Breast epithelium (tissue), 4 donors: ENCODE results near the gene GPR68. TPM values are rescaled to one million over a fixed set of nuclear protein-coding genes. Genes with fewer than 3 reads are reported as not detected.

Source experiments
- DNase-seq, 2 donors: peaks; one replicate each; pipeline ENCODE4 v3.0.0-alpha.2; 2019; ENCODE audit warnings: low spot score in 2 of 2
- H3K27ac ChIP-seq, 2 donors: fragments of 200-600 bp; sonication (generic) in 1 of 2; one replicate each; pipeline ENCODE4 v1.5.1; 2016 to 2019; ENCODE audit warnings: mild to moderate bottlenecking in 1 of 2
- H3K27me3 ChIP-seq, 2 donors: fragments of 200-600 bp; sonication (generic) in 1 of 2; one replicate each; pipeline versions ENCODE4 v1.5.1 to v1.6.0; 2017 to 2019; ENCODE audit warnings: control low read depth in 1 of 2, mild to moderate bottlenecking in 1 of 2
- H3K36me3 ChIP-seq: fragments of 200-600 bp; one replicate; pipeline ENCODE4 v1.5.1; 2019
- H3K4me1 ChIP-seq, 2 donors: fragments of 200-600 bp; sonication (generic); one replicate each; pipeline ENCODE4 v1.5.1; 2016 to 2019; ENCODE audit warnings: control low read depth in 1 of 2
- H3K4me3 ChIP-seq, 3 donors: fragments of 200-600 bp; sonication (generic); 1 replicate in 2 of 3; 2 replicates in 1 of 3; pipeline ENCODE4 v1.5.1; 2016 to 2019; ENCODE audit warnings: mild to moderate bottlenecking in 3 of 3, moderate library complexity in 2 of 3
- H3K9me3 ChIP-seq, 2 donors: fragments of 200-600 bp; sonication (generic) in 1 of 2; one replicate each; pipeline ENCODE4 v1.5.1; 2016 to 2019; ENCODE audit warnings: control low read depth in 1 of 2
- POLR2A ChIP-seq: fragments of 450-650 bp; IDR thresholded peaks from one replicate; pipeline ENCODE4 v1.6.1; 2016; ENCODE audit warnings: antibody characterized with exemption, mild to moderate bottlenecking, moderate library complexity
- POLR2AphosphoS5 ChIP-seq, 3 donors: sonication (generic); formaldehyde crosslinking; IDR thresholded peaks; one replicate each; pipeline ENCODE4 v1.6.1; 2017; ENCODE audit warnings: antibody characterized with exemption in 3 of 3
- intact Hi-C: fragments of 100-400 bp; cut with DNase I; formaldehyde crosslinking; loops from one replicate; pipeline ENCODE4 v1.15.1; 2023; ENCODE audit warnings: low total_unique reads
- total RNA-seq, 3 donors: library from RNA; depleted of rRNA; stranded (reverse); fragments of >200 nt; gene quantifications; one replicate each; pipeline ENCODE4 v1.1.0, GENCODE V29; 2016
- TF ChIP-seq, protein P1 (sequence below), 3 donors: fragments of 450-650 bp; IDR thresholded peaks; one replicate each; pipeline ENCODE4 v1.5.1; 2016 to 2017; ENCODE audit warnings: antibody characterized with exemption in 3 of 3, mild to moderate bottlenecking in 3 of 3, moderate library complexity in 3 of 3

Gene GPR68, protein sequence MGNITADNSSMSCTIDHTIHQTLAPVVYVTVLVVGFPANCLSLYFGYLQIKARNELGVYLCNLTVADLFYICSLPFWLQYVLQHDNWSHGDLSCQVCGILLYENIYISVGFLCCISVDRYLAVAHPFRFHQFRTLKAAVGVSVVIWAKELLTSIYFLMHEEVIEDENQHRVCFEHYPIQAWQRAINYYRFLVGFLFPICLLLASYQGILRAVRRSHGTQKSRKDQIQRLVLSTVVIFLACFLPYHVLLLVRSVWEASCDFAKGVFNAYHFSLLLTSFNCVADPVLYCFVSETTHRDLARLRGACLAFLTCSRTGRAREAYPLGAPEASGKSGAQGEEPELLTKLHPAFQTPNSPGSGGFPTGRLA
- under 1 TPM; 0.32 to 0.66 (median 0.59) TPM for total RNA-seq

DNA sequence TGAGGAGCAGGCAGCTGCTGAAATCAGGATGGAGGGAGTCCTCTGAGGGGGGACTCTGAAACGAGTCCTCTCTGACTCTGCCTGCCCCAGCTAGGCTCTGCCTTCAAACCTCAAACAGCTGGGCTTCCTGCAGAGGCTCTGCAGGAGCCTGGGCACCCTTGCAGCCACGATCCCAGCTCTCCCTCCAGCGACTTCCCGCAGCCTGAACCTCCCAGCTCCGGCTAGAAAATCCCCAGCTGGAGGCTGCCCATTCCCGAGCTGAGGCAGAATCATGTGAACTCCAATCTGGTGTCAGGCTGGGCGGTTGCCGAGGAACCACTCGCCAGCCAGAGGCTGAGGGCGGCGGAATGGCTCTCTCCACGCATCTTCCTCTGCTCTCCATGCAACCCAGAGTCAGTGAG is at the start of gene GPR68:
TSS of gene GPR68 (minus strand) at position 204 of the 401 bp plus-strand sequence. CDS start 9,654 bp downstream, outside the sequence.
- H3K4me3 ChIP-seq = peak within 1 kb of the TSS in 2 of 3 donors; percentile 7 to 22
- peaks cover 0 to 5% of the 10 kb centered on the region in 2 donors for H3K4me1 ChIP-seq
- TF ChIP-seq, protein P1, sequence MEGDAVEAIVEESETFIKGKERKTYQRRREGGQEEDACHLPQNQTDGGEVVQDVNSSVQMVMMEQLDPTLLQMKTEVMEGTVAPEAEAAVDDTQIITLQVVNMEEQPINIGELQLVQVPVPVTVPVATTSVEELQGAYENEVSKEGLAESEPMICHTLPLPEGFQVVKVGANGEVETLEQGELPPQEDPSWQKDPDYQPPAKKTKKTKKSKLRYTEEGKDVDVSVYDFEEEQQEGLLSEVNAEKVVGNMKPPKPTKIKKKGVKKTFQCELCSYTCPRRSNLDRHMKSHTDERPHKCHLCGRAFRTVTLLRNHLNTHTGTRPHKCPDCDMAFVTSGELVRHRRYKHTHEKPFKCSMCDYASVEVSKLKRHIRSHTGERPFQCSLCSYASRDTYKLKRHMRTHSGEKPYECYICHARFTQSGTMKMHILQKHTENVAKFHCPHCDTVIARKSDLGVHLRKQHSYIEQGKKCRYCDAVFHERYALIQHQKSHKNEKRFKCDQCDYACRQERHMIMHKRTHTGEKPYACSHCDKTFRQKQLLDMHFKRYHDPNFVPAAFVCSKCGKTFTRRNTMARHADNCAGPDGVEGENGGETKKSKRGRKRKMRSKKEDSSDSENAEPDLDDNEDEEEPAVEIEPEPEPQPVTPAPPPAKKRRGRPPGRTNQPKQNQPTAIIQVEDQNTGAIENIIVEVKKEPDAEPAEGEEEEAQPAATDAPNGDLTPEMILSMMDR (IDR thresholded peaks at IDR 0.05) = no peak
- TF ChIP-seq POLR2A (no peak), POLR2AphosphoS5 (IDR thresholded peaks at IDR 0.05) (no peak)
- no peaks in the 10 kb centered on the region for H3K9me3 ChIP-seq
- DNase-seq = no peak
- peak within 1 kb of the TSS in 1 of 2 donors; percentile 43 for H3K27ac ChIP-seq
- intact Hi-C loops = no loop called here
- no peaks in the 10 kb centered on the region for H3K27me3 ChIP-seq
- H3K36me3 ChIP-seq = no peaks in the 10 kb centered on the region

DNA sequence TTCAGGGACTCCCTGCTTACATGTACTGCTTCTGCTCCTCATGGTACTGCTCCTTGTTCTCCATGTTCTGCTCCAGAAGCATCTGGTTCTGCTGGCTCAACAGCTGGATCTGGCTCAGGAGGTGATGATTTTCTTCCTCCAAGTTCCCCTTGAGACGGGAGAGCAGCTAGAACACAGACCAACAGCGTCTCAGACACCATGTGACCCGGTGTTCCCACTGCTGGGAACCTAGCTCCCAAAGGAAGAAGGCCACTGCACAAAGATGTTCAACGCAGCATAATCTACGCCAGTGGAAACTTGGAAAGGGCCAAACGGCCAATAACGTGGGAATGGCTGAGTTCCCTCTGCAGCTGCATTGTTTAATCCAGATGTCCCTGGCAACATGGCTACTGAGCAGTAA is 49.6 kb upstream of the GPR68 start:
- no peak overlapping the region for H3K4me3 ChIP-seq
- H3K27ac ChIP-seq = no peak overlapping the region
- no peaks in the 10 kb centered on the region for H3K36me3 ChIP-seq
- no peaks in the 10 kb centered on the region for H3K9me3 ChIP-seq
- no peak for DNase-seq
- no peaks in the 10 kb centered on the region for H3K27me3 ChIP-seq
- TF ChIP-seq POLR2A = no peak
- TF ChIP-seq, protein P1 (IDR thresholded peaks at IDR 0.05) = no peak
- no peak for TF ChIP-seq POLR2AphosphoS5 (IDR thresholded peaks at IDR 0.05)
- intact Hi-C loops = no loop called here
- H3K4me1 ChIP-seq = no peaks in the 10 kb centered on the region

DNA sequence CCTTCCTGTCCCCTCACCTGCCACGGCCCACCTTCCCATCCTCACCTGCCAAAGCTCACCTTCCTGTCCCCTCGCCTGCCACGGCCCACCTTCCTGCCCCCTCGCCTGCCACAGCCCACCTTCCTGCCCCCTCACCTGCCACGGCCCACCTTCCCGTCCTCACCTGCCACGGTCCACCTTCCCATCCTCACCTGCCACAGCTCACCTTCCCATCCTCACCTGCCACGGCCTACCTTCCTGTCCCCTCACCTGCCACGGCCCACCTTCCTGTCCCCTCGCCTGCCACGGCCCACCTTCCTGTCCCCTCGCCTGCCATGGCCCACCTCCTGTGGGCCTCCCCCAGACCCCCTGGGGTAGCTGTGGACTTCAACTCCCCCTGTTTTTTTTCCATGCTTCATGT is 48.8 kb upstream of the GPR68 start:
- no peak for DNase-seq
- H3K4me3 ChIP-seq = no peak overlapping the region
- no peaks in the 10 kb centered on the region for H3K9me3 ChIP-seq
- H3K4me1 ChIP-seq = no peaks in the 10 kb centered on the region
- no peaks in the 10 kb centered on the region for H3K27me3 ChIP-seq
- TF ChIP-seq POLR2A = no peak
- no peak for TF ChIP-seq POLR2AphosphoS5 (IDR thresholded peaks at IDR 0.05)
- TF ChIP-seq, protein P1 (IDR thresholded peaks at IDR 0.05) = no peak
- H3K36me3 ChIP-seq = no peaks in the 10 kb centered on the region
- intact Hi-C loops = no loop called here
- H3K27ac ChIP-seq = no peak overlapping the region

DNA sequence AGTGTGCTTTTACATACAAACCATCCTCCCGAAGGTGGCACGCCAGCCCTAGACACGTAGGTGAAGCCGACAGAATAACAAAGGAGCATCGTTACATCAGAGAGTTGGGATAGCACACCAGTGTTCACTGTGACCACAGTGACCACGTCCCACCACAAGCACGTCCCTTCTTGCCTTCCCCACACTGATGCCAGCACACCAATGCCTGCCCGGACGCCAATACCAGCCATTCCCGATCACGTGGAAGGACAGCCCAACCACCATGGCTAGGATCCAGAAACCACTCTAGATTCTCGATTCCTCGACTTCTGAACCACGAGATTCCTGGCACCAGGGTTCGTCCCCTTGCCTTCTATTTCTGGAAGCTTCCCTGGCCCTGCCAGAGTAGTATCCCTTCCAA is 48.0 kb upstream of the GPR68 start:
- peak in 1 of 2 donors; percentile 78 for DNase-seq
- Histone ChIP-seq H3K27me3 (no peaks in the 10 kb centered on the region), H3K27ac (peak overlapping the region; percentile 38 to 45), H3K9me3 (no peaks in the 10 kb centered on the region), H3K4me3 (no peak overlapping the region), H3K4me1 (no peaks in the 10 kb centered on the region), H3K36me3 (no peaks in the 10 kb centered on the region)
- intact Hi-C loops = no loop called here
- TF ChIP-seq POLR2AphosphoS5 (IDR thresholded peaks at IDR 0.05) (no peak), POLR2A (no peak)
- TF ChIP-seq, protein P1 (IDR thresholded peaks at IDR 0.05) = no peak

DNA sequence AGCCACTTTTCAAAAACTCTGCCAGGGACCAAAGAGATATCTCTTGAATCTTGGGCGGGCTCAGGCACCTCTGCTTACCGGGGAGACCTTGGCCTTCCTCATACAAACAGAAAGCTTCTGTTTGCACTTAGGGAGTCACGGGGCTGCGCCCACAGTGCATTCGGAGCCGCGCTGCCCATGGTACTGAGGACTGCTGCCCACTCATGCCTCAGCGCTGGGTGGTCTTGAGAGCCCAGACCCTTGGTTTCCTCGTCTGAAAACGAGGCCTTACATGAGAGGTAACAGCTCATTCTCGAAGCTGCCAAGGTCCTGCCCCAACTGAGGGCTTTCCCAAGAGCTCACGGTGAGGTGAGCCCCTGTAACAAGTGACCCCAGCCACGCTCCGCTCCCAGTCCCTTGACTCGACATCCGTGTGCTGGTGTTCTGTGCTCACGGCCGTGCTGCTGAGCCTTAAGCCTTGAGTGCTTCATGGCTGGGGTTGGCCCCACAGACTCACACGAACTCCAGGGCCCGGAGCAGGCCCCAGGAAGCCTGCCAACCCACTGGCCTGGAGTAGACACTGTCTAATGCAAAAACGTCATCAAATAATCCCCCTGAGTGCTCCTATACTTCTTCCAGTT is 47.4 kb upstream of the GPR68 start:
- H3K27ac ChIP-seq = peak overlapping the region; percentile 45 to 56
- no peaks in the 10 kb centered on the region for H3K27me3 ChIP-seq
- TF ChIP-seq POLR2A = no peak
- TF ChIP-seq, protein P1 (IDR thresholded peaks at IDR 0.05) = no peak
- no peak for DNase-seq
- H3K36me3 ChIP-seq = no peaks in the 10 kb centered on the region
- H3K4me1 ChIP-seq = no peaks in the 10 kb centered on the region
- no peak overlapping the region for H3K4me3 ChIP-seq
- intact Hi-C loops = no loop called here
- H3K9me3 ChIP-seq = no peaks in the 10 kb centered on the region
